ENCODE results near the gene ARHGEF38. TPM values are rescaled to one million over a fixed set of nuclear protein-coding genes. Genes with fewer than 3 reads are reported as not detected.

The ARHGEF38 gene
- total RNA-seq, 1 experiment from 2014 or later, result 0.15 TPM

- Histone ChIP-seq H3K27ac (no peak overlapping the region), H3K4me2 (no peak overlapping the region), H2AFZ (no peak overlapping the region), H3K9me3 (ENCODE audit: insufficient read depth, low read depth) (no peaks in the 10 kb centered on the region), H3K4me3 (no peak overlapping the region), H4K20me1 (ENCODE audit: insufficient read depth) (no peaks in the 10 kb centered on the region), H3K79me2 (ENCODE audit: low read depth) (peaks cover 22% of the 10 kb centered on the region), H3K36me3 (ENCODE audit: low read depth) (no peaks in the 10 kb centered on the region), H3K9me2 (ENCODE audit: insufficient read depth) (no peaks in the 10 kb centered on the region), H3K27me3 (ENCODE audit: insufficient read depth, low read depth) (no peaks in the 10 kb centered on the region), H3K4me1 (replicated peaks; ENCODE audit: insufficient read depth) (no peaks in the 10 kb centered on the region), H3F3A (ENCODE audit: insufficient read depth, low read depth) (peaks cover 3% of the 10 kb centered on the region; the same call in 1 of the 2 replicates)
- intact Hi-C loops (cut with micrococcal nuclease; ENCODE audit: unreplicated experiment), result loop anchor here (2.0 kb wide), 1 partner anchor 193 kb away; no protein-coding TSS in a partner anchor
- TF ChIP-seq CTCF (conservative IDR thresholded peaks at IDR 0.05) (no peak), EZH2 (IDR thresholded peaks at IDR 0.05; ENCODE audit: low read depth) (no peak)
- BruUV-seq (replicated peaks), result no TSS peak
- no peak for DNase-seq
- ChIA-PET CTCF (no interaction called here), POLR2A (ENCODE audit: unreplicated experiment) (no interaction called here)
Observed at GRCh38 chr4:105714071-105714521, 161.7 kb downstream of the ARHGEF38 start.

- TF ChIP-seq CTCF (conservative IDR thresholded peaks at IDR 0.05), result no peak
- no peak for TF ChIP-seq EZH2 (IDR thresholded peaks at IDR 0.05; ENCODE audit: low read depth)
- intact Hi-C loops (cut with micrococcal nuclease; ENCODE audit: unreplicated experiment), result loop anchor here (2.0 kb wide), 1 partner anchor 194 kb away; no protein-coding TSS in a partner anchor
- Histone ChIP-seq H3K9me2 (ENCODE audit: insufficient read depth) (no peaks in the 10 kb centered on the region), H3K9me3 (ENCODE audit: insufficient read depth, low read depth) (no peaks in the 10 kb centered on the region), H3K27ac (no peak overlapping the region), H3K79me2 (ENCODE audit: low read depth) (peaks cover 14% of the 10 kb centered on the region; the same call in 1 of the 2 replicates), H2AFZ (no peak overlapping the region), H3F3A (ENCODE audit: insufficient read depth, low read depth) (no peaks in the 10 kb centered on the region), H3K27me3 (ENCODE audit: insufficient read depth, low read depth) (no peaks in the 10 kb centered on the region), H3K4me1 (replicated peaks; ENCODE audit: insufficient read depth) (no peaks in the 10 kb centered on the region), H3K36me3 (ENCODE audit: low read depth) (no peaks in the 10 kb centered on the region), H3K4me3 (no peak overlapping the region), H3K4me2 (no peak overlapping the region), H4K20me1 (ENCODE audit: insufficient read depth) (no peaks in the 10 kb centered on the region)
- POLR2A ChIA-PET (ENCODE audit: unreplicated experiment), result interaction anchor here (0.5 kb wide), 1 partner anchor 194 kb away, joined by 3 read pairs; no protein-coding TSS in a partner anchor
- CTCF ChIA-PET, result no interaction called here
- BruUV-seq (replicated peaks), result no TSS peak
- DNase-seq, result no peak
Observed at GRCh38 chr4:105714932-105715331, 162.5 kb downstream of the ARHGEF38 start.

- no peak overlapping the region for H2AFZ ChIP-seq
- no TSS peak for BruUV-seq (replicated peaks)
- DNase-seq, result peak in 1 of 2 experiments; percentile 38
- H3K27ac ChIP-seq, result no peak overlapping the region
- H3K4me2 ChIP-seq, result no peak overlapping the region
- H3K36me3 ChIP-seq (ENCODE audit: low read depth), result no peaks in the 10 kb centered on the region
- H3K9me2 ChIP-seq (ENCODE audit: insufficient read depth), result no peaks in the 10 kb centered on the region
- H3K4me1 ChIP-seq (replicated peaks; ENCODE audit: insufficient read depth), result no peaks in the 10 kb centered on the region
- no peaks in the 10 kb centered on the region for H3K9me3 ChIP-seq (ENCODE audit: insufficient read depth, low read depth)
- no peaks in the 10 kb centered on the region for H3F3A ChIP-seq (ENCODE audit: insufficient read depth, low read depth)
- no peak overlapping the region for H3K4me3 ChIP-seq
- no peaks in the 10 kb centered on the region for H4K20me1 ChIP-seq (ENCODE audit: insufficient read depth)
- intact Hi-C loops (cut with micrococcal nuclease; ENCODE audit: unreplicated experiment), result loop anchor here (2.0 kb wide), 1 partner anchor 195 kb away; no protein-coding TSS in a partner anchor
- POLR2A ChIA-PET (ENCODE audit: unreplicated experiment), result interaction anchor here (0.5 to 0.7 kb wide), 2 partner anchors 195 to 240 kb away, joined by 3 to 4 read pairs; no protein-coding TSS in a partner anchor
- TF ChIP-seq EZH2 (IDR thresholded peaks at IDR 0.05; ENCODE audit: low read depth) (no peak), CTCF (conservative IDR thresholded peaks at IDR 0.05) (peak; percentile 63)
- H3K79me2 ChIP-seq (ENCODE audit: low read depth), result 0 out of 2 replicates have a peak, but pooled peaks cover 8% of the 10 kb centered on the region
- no peaks in the 10 kb centered on the region for H3K27me3 ChIP-seq (ENCODE audit: insufficient read depth, low read depth)
- CTCF ChIA-PET, result no interaction called here
Observed at GRCh38 chr4:105715692-105716278, 163.4 kb downstream of the ARHGEF38 start.
